Kidney (tissue), 14 donors: ENCODE data around the gene ZC3H15. TPM values are rescaled to one million over a fixed set of nuclear protein-coding genes. Genes with fewer than 3 reads are reported as not detected.

Source experiments
- DNase-seq, 5 donors: peaks; one replicate each; pipeline ENCODE4 v3.0.0-alpha.2; 2013 to 2020
- FAIRE-seq: peaks from 2 replicates; lab custom pipeline; 2012; peaks lifted over from hg19 to GRCh38; lab: Jason Lieb, UNC
- H3K27ac ChIP-seq, 2 donors: one replicate each; pipeline ENCODE4 v1.7.0; 2013; ENCODE audit warnings: low read depth in 2 of 2, low read length in 2 of 2, inconsistent platforms in 1 of 2
- H3K27me3 ChIP-seq: one replicate; pipeline ENCODE4 v1.7.1; 2013; ENCODE audit warnings: low read length, inconsistent platforms; ENCODE audit not compliant: control insufficient read depth, insufficient read depth
- H3K36me3 ChIP-seq, 3 donors: one replicate each; pipeline versions ENCODE4 v1.7.0 to v1.7.1; 2013; ENCODE audit warnings: low read length in 3 of 3, control low read depth in 1 of 3, inconsistent platforms in 1 of 3; ENCODE audit not compliant: insufficient read depth in 3 of 3, control insufficient read depth in 2 of 3
- H3K4me1 ChIP-seq, 3 donors: one replicate each; pipeline versions ENCODE4 v1.7.0 to v1.7.1; 2013; ENCODE audit warnings: low read length in 3 of 3, inconsistent platforms in 1 of 3, low read depth in 1 of 3; ENCODE audit not compliant: control insufficient read depth in 2 of 3, insufficient read depth in 2 of 3
- H3K4me3 ChIP-seq, 3 donors: one replicate each; pipeline versions ENCODE4 v1.7.0 to v1.8.1; 2013; ENCODE audit warnings: low read length in 3 of 3, control low read depth in 1 of 3, inconsistent platforms in 1 of 3
- H3K9ac ChIP-seq, 3 donors: one replicate each; pipeline versions ENCODE4 v1.7.0 to v1.7.1; 2013; ENCODE audit warnings: low read length in 3 of 3, control low read depth in 1 of 3, inconsistent platforms in 1 of 3
- H3K9me3 ChIP-seq, 3 donors: one replicate each; pipeline versions ENCODE4 v1.7.0 to v1.7.1; 2013; ENCODE audit warnings: low read length in 3 of 3, control low read depth in 1 of 3, inconsistent platforms in 1 of 3; ENCODE audit not compliant: control insufficient read depth in 2 of 3, insufficient read depth in 1 of 3
- CTCF ChIP-seq: IDR thresholded peaks from 3 replicates; pipeline ENCODE4 v1.5.1; 2012; ENCODE audit warnings: mild to moderate bottlenecking, moderate library complexity, borderline replicate concordance; ENCODE audit not compliant: insufficient read depth; ENCODE audit errors: extremely low read depth
- intact Hi-C: fragments of 100-400 bp; cut with DNase I; formaldehyde crosslinking; loops from one replicate; pipeline ENCODE4 v1.11.1; 2022
- polyA plus RNA-seq: library from polyadenylated mRNA; stranded (reverse); fragments of 350-450 nt; fragmentation: Illumina TruSeq; extraction: RNeasy Lipid Tissue Mini Kit (QIAGEN cat#74804); gene quantifications from one replicate; pipeline ENCODE4 v1.2.3, GENCODE V29; 2014; ENCODE audit warnings: low read depth, low replicate concordance; ENCODE audit not compliant: insufficient read depth
- total RNA-seq: library from RNA; stranded (reverse); fragmentation: NEBNext Ultra II Directional; extraction: Animal tissue kit (Norgen Biotek cat#: 25700); gene quantifications from one replicate; pipeline ENCODE4 v1.2.1, GENCODE V29; 2021
- donor health status: control.
- donor health status: control.
- donor health status: control.
- donor health status: control.
- donor health status: control.
- donor health status: DM: yes; HTN: yes; CAD: no.
- donor health status: Normal renal cell carcinoma (clear cell type).

Gene ZC3H15
- total and polyA plus RNA-seq, 2 donors from 2014 or later: 45.3 to 51.5 TPM

- no peaks in the 10 kb centered on the region for H3K4me1 ChIP-seq
- H3K4me3 ChIP-seq: no peak overlapping the region
- DNase-seq (no peak), FAIRE-seq (no peak)
- H3K27ac ChIP-seq: no peak overlapping the region
- no peak overlapping the region for H3K9ac ChIP-seq
- H3K9me3 ChIP-seq: no peaks in the 10 kb centered on the region
- H3K36me3 ChIP-seq: peaks cover 0 to 8% (median 2%) of the 10 kb centered on the region in 3 donors
- TF ChIP-seq CTCF: no peak
- intact Hi-C loops: no loop called here
- H3K27me3 ChIP-seq: no peaks in the 10 kb centered on the region
Measured at GRCh38 chr2:186523791-186524190, 37.7 kb downstream of the ZC3H15 start.

GRCh38 chr2:186526281-186526680, 40.2 kb downstream of the ZC3H15 start:
- H3K9me3 ChIP-seq: no peaks in the 10 kb centered on the region
- no peak overlapping the region for H3K4me3 ChIP-seq
- no peak for FAIRE-seq
- H3K9ac ChIP-seq: no peak overlapping the region
- H3K27ac ChIP-seq: no peak overlapping the region
- no peaks in the 10 kb centered on the region for H3K36me3 ChIP-seq
- no peak for DNase-seq
- H3K27me3 ChIP-seq: no peaks in the 10 kb centered on the region
- no peak for TF ChIP-seq CTCF
- no peaks in the 10 kb centered on the region for H3K4me1 ChIP-seq
- intact Hi-C loops: no loop called here

GRCh38 chr2:186530314-186530713, 44.3 kb downstream of the ZC3H15 start:
- DNase-seq (no peak), FAIRE-seq (no peak)
- no peaks in the 10 kb centered on the region for H3K4me1 ChIP-seq
- no peaks in the 10 kb centered on the region for H3K27me3 ChIP-seq
- no peak overlapping the region for H3K9ac ChIP-seq
- no peak for TF ChIP-seq CTCF
- no peak overlapping the region for H3K4me3 ChIP-seq
- H3K36me3 ChIP-seq: no peaks in the 10 kb centered on the region
- intact Hi-C loops: no loop called here
- no peaks in the 10 kb centered on the region for H3K9me3 ChIP-seq
- no peak overlapping the region for H3K27ac ChIP-seq

GRCh38 chr2:186531257-186531775, 45.3 kb downstream of the ZC3H15 start:
- no peak overlapping the region for H3K27ac ChIP-seq
- H3K9me3 ChIP-seq: no peaks in the 10 kb centered on the region
- no peaks in the 10 kb centered on the region for H3K4me1 ChIP-seq
- FAIRE-seq (no peak), DNase-seq (no peak)
- intact Hi-C loops: no loop called here
- H3K27me3 ChIP-seq: no peaks in the 10 kb centered on the region
- H3K4me3 ChIP-seq: no peak overlapping the region
- no peak overlapping the region for H3K9ac ChIP-seq
- no peaks in the 10 kb centered on the region for H3K36me3 ChIP-seq
- no peak for TF ChIP-seq CTCF
